Esophagus (tissue), 2 donors: Measurements from ENCODE around the gene FAM171A2. TPM values are rescaled to one million over a fixed set of nuclear protein-coding genes. Genes with fewer than 3 reads are reported as not detected.

Experiments used
- H3K27ac ChIP-seq, 2 donors: one replicate each; pipeline ENCODE4 v1.5.1; 2013; ENCODE audit warnings: low read depth in 2 of 2, mild to moderate bottlenecking in 2 of 2, inconsistent platforms in 1 of 2, low read length in 1 of 2, moderate library complexity in 1 of 2
- H3K27me3 ChIP-seq, 2 donors: one replicate each; pipeline ENCODE4 v1.6.1; 2013; ENCODE audit warnings: low read length in 2 of 2, control low read depth in 1 of 2, mild to moderate bottlenecking in 1 of 2; ENCODE audit not compliant: insufficient read depth in 2 of 2, control insufficient read depth in 1 of 2
- H3K36me3 ChIP-seq, 2 donors: one replicate each; pipeline ENCODE4 v1.6.1; 2013; ENCODE audit warnings: low read length in 1 of 2; ENCODE audit not compliant: control insufficient read depth in 2 of 2, insufficient read depth in 2 of 2
- H3K4me1 ChIP-seq, 2 donors: one replicate each; pipeline ENCODE4 v1.6.1; 2013; ENCODE audit warnings: low read length in 1 of 2; ENCODE audit not compliant: control insufficient read depth in 2 of 2, insufficient read depth in 2 of 2
- H3K4me3 ChIP-seq, 2 donors: one replicate each; pipeline ENCODE4 v1.5.1; 2013; ENCODE audit warnings: low read length in 2 of 2, mild to moderate bottlenecking in 2 of 2, low read depth in 1 of 2, moderate library complexity in 1 of 2
- H3K9me3 ChIP-seq, 2 donors: one replicate each; pipeline ENCODE4 v1.6.1; 2013; ENCODE audit warnings: mild to moderate bottlenecking in 2 of 2, low read depth in 1 of 2, low read length in 1 of 2, moderate library complexity in 1 of 2; ENCODE audit not compliant: control insufficient read depth in 2 of 2, insufficient read depth in 1 of 2
- WGBS, 2 donors: extraction: QIAGEN DNeasy Blood & Tissue Kit; methylation state at CpG; one replicate each; pipeline ENCODE4 v1.1.7; 2013; 5-methylcytosine and 5-hydroxymethylcytosine counted together
- polyA plus RNA-seq, 2 donors: library from polyadenylated mRNA; stranded (reverse); fragments of 200-250 nt; gene quantifications; one replicate each; pipeline ENCODE4 v1.2.3, GENCODE V29; 2013
- donor health status: healthy with polysubstance abuse.
- donor health status: Bipolar disorder and iron deficiency.

FAM171A2 gene
- polyA plus RNA-seq, 2 donors = 1.2 to 2.2 TPM

DNA sequence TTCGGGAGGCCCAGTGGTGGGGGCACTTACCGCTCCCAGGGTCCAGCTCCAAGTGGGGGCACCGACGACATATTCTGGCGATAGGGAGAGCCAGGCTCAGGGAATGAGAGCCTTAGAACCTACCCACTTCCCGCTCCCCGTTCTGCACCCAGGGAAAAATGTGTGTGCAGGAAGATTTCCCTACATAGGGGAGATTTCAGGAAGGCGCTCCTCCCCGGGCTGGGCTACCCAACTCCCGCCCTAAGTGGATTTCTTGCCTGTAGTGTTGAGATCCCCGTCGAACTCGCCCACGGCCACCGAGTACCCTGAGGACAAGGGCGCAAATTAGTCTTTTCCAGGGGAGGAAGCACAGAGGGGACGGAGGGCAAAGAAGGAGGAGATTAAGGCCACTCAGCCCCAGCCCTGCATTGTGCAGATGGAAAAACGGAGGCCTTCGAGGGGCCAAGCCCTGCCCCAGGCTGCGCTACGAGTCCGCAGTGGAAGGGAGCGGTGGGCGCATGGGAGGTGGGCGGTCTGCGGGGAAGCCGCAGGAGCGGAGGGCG, 20.7 kb upstream of the FAM171A2 start:
- peaks cover 5 to 7% of the 10 kb centered on the region in 2 donors for H3K4me1 ChIP-seq
- no peaks in the 10 kb centered on the region for H3K27me3 ChIP-seq
- H3K4me3 ChIP-seq = no peak overlapping the region
- no peaks in the 10 kb centered on the region for H3K9me3 ChIP-seq
- no peak overlapping the region for H3K27ac ChIP-seq
- 38 to 56% methylated on average over 29 of the region's 29 CpGs for WGBS, 2 donors
- no peaks in the 10 kb centered on the region for H3K36me3 ChIP-seq

DNA sequence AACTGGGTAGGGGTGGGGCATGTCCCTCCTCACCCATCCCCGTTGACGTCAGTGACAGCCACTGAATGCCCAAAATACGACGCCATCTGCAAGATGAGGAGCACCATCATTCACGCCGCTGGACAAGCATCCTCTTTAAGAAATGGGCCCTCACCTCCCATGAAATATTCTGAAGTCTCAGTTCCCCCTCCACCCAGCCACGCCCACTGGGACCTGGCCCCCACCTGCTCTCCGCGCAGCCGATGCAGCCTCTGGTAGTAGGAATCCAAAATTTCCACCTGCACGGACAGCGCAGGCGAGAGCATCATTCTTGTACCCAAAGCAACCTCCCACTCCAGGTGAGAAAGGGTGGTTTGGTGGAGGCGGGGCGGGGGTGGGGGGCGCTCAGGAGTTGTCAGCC, 20.2 kb upstream of the FAM171A2 start:
- Histone ChIP-seq H3K27ac (no peak overlapping the region), H3K4me1 (peaks cover 5 to 7% of the 10 kb centered on the region in 2 donors), H3K9me3 (no peaks in the 10 kb centered on the region), H3K36me3 (no peaks in the 10 kb centered on the region), H3K4me3 (no peak overlapping the region), H3K27me3 (no peaks in the 10 kb centered on the region)
- 77 to 83% methylated on average over 16 of the region's 16 CpGs for WGBS, 2 donors

DNA sequence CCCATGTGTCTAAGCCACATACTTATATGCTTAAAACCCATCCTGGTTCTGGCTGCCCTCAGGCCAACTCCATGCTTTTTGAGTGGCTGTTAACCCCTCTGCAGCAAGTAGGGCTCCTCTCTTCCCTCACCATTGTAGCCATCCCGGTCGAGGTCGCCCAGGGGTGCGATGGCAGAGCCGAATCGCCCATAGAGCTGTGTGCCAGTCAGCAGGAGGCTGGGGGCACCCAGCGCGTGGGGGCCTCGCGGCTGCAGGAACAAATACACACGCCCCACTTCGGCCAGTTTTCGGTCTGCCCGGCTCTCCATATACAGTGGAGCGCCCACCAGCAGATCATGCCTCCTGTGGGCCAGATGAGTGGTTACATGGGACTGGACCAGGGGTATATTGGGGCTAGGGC, 19.7 kb upstream of the FAM171A2 start:
- Histone ChIP-seq H3K27me3 (no peaks in the 10 kb centered on the region), H3K4me1 (peaks cover 5 to 7% of the 10 kb centered on the region in 2 donors), H3K36me3 (no peaks in the 10 kb centered on the region), H3K27ac (no peak overlapping the region), H3K9me3 (no peaks in the 10 kb centered on the region), H3K4me3 (no peak overlapping the region)
- 90 to 93% methylated on average over 15 of the region's 15 CpGs for WGBS, 2 donors

DNA sequence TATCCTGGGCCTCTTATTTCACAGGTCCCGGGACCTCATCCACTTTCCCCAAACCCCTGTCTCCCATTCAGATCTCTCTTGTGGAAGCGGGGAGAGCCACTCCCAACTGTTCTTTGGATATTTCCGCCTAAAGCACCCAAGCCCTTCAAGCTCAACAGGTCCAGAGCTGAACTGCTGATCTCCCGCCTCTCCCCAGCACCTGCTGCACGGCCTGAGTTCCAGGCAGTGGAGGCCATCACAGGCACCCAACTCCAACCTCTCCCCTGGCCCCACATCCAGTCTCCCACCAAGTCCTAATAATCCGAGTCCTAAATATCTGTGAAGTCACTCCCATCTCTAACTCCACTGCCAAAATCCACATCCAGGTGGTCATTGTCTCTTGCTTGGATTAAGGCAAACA, 19.3 kb upstream of the FAM171A2 start:
- Histone ChIP-seq H3K4me1 (peaks cover 5 to 7% of the 10 kb centered on the region in 2 donors), H3K27me3 (no peaks in the 10 kb centered on the region), H3K27ac (no peak overlapping the region), H3K36me3 (no peaks in the 10 kb centered on the region), H3K4me3 (no peak overlapping the region), H3K9me3 (no peaks in the 10 kb centered on the region)
- 87 to 89% methylated on average over 6 of the region's 6 CpGs for WGBS, 2 donors

DNA sequence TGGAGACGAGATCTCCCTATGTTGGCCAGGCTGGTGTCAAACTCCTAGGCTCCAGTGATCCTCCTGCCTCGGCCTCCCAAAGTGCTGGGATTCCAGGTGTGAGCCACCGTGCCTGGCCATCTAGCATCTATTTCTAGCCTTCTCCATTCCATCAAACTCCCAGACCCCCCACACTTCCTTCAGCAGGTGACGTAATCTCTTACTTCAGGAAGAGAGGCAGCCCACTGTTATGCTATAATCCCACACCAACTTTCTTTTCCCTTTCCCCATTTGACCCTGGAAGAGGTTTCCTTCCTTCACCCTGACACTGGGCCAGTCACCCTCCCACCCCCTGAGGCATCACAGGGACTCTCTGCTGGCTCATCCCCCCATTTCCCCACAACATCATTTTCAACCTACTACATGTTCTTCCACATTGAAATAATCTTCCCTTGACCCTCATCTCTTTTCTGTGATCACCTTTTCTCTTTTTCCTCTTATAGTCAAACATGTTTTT, 18.2 kb upstream of the FAM171A2 start:
- Histone ChIP-seq H3K36me3 (no peaks in the 10 kb centered on the region), H3K4me1 (peaks cover 5 to 7% of the 10 kb centered on the region in 2 donors), H3K27ac (no peak overlapping the region), H3K27me3 (no peaks in the 10 kb centered on the region), H3K9me3 (no peaks in the 10 kb centered on the region), H3K4me3 (no peak overlapping the region)
- WGBS, 2 donors = 80 to 81% methylated on average over 4 of the region's 4 CpGs

DNA sequence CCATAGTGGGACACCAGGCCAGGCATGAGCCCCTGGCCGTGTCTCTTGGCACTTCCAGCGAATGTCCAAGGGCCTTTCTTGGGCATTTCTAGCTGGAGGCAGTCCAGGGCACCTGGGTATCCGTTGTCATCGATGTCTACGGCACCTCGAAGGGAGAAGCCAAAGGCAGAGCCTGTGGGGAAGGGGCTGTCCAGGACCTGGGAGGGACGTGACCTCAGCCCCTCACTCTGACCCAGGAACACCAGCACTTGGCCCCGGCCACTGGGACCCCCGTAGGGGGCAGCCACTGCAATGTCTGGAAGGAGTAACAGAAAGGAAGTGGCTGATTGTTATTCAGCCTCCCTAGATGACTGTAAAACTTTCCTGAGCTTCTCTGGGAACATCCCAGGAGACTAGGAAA, 17.1 kb upstream of the FAM171A2 start:
- 76 to 77% methylated on average over 9 of the region's 9 CpGs for WGBS, 2 donors
- no peaks in the 10 kb centered on the region for H3K27me3 ChIP-seq
- H3K9me3 ChIP-seq = no peaks in the 10 kb centered on the region
- H3K4me3 ChIP-seq = no peak overlapping the region
- peaks cover 1 to 2% of the 10 kb centered on the region in 2 donors for H3K4me1 ChIP-seq
- no peaks in the 10 kb centered on the region for H3K36me3 ChIP-seq
- no peak overlapping the region for H3K27ac ChIP-seq

DNA sequence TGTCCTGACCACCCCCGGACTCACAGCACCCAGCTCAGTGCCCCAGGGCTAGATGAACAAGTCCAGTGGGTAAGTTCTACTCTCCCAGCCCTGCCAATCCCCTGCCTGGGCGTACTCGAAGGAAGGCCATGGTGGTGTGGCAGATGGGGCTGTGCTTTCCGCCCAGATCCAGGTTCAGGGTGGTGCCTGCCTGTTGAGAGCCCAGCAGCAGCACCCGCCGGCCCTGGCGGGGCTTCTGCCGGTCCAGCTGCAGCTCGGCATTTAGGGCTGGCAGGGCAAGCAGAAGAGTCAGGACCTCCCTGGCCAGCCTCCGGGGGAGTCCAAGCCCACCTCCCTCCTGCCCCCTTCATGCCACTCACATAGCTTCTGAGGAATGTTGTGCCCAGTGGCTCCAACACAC, 16.2 kb upstream of the FAM171A2 start:
- H3K36me3 ChIP-seq = no peaks in the 10 kb centered on the region
- H3K4me3 ChIP-seq = no peak overlapping the region
- no peaks in the 10 kb centered on the region for H3K27me3 ChIP-seq
- H3K27ac ChIP-seq = no peak overlapping the region
- no peaks in the 10 kb centered on the region for H3K9me3 ChIP-seq
- peaks cover 0 to 4% of the 10 kb centered on the region in 2 donors for H3K4me1 ChIP-seq
- WGBS, 2 donors = 86 to 90% methylated on average over 10 of the region's 10 CpGs

DNA sequence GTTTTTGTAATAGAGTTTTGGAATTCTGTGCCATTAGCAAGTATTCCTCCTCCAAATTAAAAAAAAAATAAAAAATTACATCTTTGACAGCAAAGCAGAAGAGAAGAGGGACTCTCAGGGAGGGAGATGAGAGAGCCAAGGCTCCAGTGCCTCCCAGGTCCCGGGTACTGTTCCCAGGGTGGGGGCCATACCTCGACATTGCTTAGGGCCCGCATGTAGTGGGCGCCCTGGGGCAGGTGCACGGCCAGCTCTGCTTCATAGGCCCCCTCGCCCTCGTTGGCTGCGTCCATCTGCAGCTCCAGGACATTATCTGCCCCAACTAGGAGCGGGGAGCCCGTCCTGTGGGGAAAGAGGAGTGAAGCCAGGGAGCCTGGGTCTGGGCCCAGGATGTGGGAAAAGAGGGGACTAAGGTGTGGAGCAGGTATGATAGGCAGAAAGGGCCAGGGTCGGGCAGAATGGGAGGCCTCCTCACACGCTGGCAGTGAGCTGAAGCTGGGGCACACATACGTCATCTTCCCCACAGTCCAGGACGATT, 14.6 kb upstream of the FAM171A2 start:
- H3K36me3 ChIP-seq = no peaks in the 10 kb centered on the region
- no peak overlapping the region for H3K27ac ChIP-seq
- no peaks in the 10 kb centered on the region for H3K27me3 ChIP-seq
- no peaks in the 10 kb centered on the region for H3K9me3 ChIP-seq
- no peak overlapping the region for H3K4me3 ChIP-seq
- WGBS, 2 donors = 84 to 86% methylated on average over 14 of the region's 14 CpGs
- peaks cover 4 to 6% of the 10 kb centered on the region in 2 donors for H3K4me1 ChIP-seq

DNA sequence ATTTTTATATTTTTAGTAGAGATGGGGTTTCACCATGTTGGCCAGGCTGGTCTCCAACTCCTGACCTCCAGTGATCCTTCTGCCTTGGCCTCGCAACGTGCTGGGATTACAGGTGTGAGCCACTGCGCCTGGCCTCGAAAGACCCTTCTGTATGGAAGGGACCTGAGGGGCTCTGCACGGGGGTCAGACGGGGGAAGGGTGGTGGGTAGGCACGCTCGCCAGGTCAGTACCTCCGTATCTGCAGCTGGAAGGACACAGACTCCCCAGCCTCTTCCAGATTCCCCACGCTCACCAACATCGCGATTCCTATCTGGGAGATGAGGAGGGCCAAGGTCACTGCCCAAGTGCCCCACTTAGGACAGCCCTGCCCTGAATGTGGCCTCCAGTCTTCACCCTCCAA, 13.1 kb upstream of the FAM171A2 start:
- WGBS, 2 donors = 85 to 90% methylated on average over 12 of the region's 12 CpGs
- Histone ChIP-seq H3K4me1 (peaks cover 4 to 6% of the 10 kb centered on the region in 2 donors), H3K36me3 (no peaks in the 10 kb centered on the region), H3K4me3 (no peak overlapping the region), H3K27ac (no peak overlapping the region), H3K27me3 (no peaks in the 10 kb centered on the region), H3K9me3 (no peaks in the 10 kb centered on the region)

DNA sequence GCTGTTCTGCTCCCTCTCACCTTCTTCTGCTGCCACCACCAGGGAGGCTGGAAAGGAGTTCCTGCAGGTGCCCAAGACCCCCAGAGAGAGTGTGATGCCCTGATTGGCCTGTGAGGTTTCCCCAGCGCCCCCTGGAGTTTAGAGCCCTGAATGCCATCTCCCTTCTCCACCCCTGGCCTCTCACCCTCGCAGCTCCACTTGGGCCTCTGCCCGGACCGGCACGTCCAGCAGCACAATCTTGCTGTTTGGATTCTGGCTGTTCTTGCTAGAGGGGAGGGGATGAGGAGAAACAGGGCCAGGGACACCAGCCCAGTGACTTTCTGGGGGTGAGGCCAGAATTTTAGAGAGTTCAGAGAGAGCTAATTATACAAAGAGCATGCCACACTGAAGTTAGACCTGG, 12.5 kb upstream of the FAM171A2 start:
- Histone ChIP-seq H3K4me1 (peaks cover 4 to 6% of the 10 kb centered on the region in 2 donors), H3K36me3 (no peaks in the 10 kb centered on the region), H3K27ac (no peak overlapping the region), H3K4me3 (no peak overlapping the region), H3K27me3 (no peaks in the 10 kb centered on the region), H3K9me3 (no peaks in the 10 kb centered on the region)
- WGBS, 2 donors = 16 to 17% methylated on average over 5 of the region's 5 CpGs
